Adrenal gland (tissue), 5 donors: ENCODE data around the gene TMEM184A.

Experiments used
- CTCF ChIP-seq, 6 experiments: fragments of 450-650 bp in 4 of 6; fragments of 200-600 bp in 2 of 6; sonication (generic) in 1 of 6; IDR thresholded peaks; 1 replicate in 5 of 6; 2 replicates in 1 of 6; pipeline versions ENCODE4 v1.5.1 to v1.8.0; 2016 to 2021; ENCODE audit warnings: antibody characterized with exemption in 6 of 6, mild to moderate bottlenecking in 2 of 6, moderate library complexity in 1 of 6
- POLR2A ChIP-seq, 2 donors: fragments of 450-650 bp; IDR thresholded peaks; one replicate each; pipeline ENCODE4 v1.6.1; 2017; ENCODE audit warnings: antibody characterized with exemption in 2 of 2, mild to moderate bottlenecking in 2 of 2, moderate library complexity in 1 of 2
- donor health status: DM: no; HTN: no; CAD: no.

GRCh38 chr7:1567896-1568510 lies 12.0 kb upstream of the TMEM184A start:
- no peak for TF ChIP-seq CTCF (IDR thresholded peaks at IDR 0.05)
- TF ChIP-seq POLR2A (IDR thresholded peaks at IDR 0.05): no peak
